Measurements from ENCODE around the gene KCNMA1. TPM values are rescaled to one million over a fixed set of nuclear protein-coding genes. Genes with fewer than 3 reads are reported as not detected.

The KCNMA1 gene
- total RNA-seq, 1 donor from 2014 or later, result 0.51 TPM

DNA sequence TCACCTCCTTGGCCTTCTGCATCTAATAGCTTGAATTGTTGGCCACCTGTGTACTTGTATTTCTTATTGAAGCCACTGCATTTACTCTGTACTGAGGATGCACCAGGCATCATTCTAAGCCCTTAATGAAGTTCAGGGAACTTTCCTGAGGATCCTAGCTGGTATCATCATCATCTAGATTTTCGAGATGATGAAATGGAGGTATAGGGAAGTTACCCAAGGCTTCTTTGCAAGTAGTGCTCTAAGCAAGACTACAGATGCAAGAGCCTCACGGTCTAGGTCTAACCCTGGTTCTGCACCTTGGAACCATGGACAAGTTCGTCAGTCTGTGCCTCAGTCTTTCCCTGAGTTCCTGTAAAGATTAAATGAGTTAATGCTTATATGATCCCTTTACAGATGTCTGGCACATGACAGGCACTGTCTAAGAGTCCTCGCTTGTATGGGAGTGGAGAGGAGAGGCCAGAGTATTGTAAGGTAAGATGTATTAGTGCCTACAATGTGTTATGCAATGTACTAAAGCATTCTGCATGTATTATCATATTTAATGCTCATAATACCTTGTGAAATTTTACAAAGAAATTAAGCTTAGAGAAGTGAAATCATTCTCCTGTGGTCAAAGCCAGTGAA, 145.1 kb downstream of the KCNMA1 start:
- DNase-seq (ENCODE audit: low read depth in 2 of 2), result no peak

GRCh38 chr10:77490534-77491314, 146.9 kb downstream of the KCNMA1 start:
- no peak for DNase-seq (ENCODE audit: low read depth in 2 of 2)

GRCh38 chr10:77486517-77486916, 151.1 kb downstream of the KCNMA1 start:
- DNase-seq (ENCODE audit: low read depth in 2 of 2), result no peak

- no peak for DNase-seq (ENCODE audit: low read depth in 2 of 2)
These were observed 151.8 kb downstream of the KCNMA1 start for GRCh38 chr10:77485847-77486246.

DNA sequence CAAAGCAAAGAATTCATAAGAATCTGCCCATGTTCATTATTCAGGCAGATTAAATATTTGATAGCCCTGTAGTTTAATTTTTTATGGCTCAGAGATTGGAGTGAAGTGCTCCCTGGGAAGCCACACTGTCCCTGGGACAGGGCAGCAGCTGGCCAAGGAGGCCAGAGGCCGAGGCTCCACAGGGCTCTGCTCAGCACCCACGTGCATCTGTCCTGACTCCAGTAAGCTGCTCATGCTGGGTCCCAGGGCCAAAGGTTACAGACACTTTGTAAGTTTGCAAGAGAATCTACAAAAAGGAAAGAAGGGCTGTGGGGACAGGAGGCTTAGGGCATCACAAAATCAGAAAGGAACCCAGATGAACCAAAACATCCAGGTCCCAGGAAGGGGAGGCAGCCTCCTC, 155.5 kb downstream of the KCNMA1 start:
- no peak for DNase-seq (ENCODE audit: low read depth in 2 of 2)

- no peak for DNase-seq (ENCODE audit: low read depth in 2 of 2)
These were observed 158.0 kb downstream of the KCNMA1 start for GRCh38 chr10:77479586-77479985.

GRCh38 chr10:77478962-77479359, 158.6 kb downstream of the KCNMA1 start:
- no peak for DNase-seq (ENCODE audit: low read depth in 2 of 2)

DNA sequence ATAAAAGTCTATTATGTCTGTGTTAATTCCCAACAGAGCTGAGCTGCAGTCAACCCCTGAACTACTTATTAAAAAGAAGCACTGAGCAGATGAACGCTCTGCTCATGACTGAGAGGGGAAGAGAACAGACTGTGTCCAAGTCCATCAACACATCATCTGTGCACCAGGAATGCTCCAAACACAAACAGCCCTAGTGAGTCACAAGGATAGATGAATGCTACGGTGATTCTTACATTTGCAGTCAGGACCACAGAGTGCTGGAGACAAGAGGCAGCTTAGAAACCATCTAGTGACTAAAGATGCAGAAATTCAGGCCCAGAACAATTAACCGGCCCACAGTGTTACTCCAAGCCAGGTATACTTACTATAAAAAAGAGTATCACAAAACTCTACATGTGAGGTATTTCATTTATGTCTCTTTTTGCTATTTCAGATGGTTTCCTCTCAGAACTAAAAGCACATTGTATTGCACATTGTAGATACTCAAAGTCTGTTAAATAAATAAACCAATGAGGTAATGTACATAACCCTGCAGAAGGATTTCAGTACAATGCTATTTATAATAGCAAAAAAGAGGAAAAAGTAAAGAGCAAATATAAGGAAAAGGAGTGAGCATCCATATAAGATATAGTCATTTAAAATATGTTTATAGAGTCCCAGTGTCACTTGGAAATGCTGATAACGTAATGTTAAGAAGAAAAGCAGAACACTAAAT, 159.2 kb downstream of the KCNMA1 start:
- no peak for DNase-seq (ENCODE audit: low read depth in 2 of 2)

- no peak for DNase-seq (ENCODE audit: low read depth in 2 of 2)
These were observed 162.1 kb downstream of the KCNMA1 start for GRCh38 chr10:77475522-77475921.

DNA sequence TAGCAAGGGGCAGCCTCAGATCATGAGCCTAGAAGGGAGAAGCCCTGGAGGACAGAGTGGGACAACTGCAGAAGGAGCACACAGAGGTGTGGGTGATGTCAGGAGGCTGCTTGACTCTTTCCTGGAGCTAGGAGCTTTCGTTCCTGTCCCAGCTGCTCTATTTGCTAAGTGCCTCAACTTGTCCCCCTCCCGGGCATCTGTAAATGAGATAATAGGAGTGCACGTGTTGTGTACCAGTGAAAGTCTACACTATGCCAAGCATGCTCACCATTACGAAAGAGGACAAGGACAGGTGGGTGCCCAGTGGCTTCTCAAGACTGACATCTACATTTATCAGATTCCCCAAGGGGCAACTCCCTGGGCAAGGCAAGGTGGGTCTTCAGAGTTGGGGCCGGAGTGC, 162.7 kb downstream of the KCNMA1 start:
- no peak for DNase-seq (ENCODE audit: low read depth in 2 of 2)

GRCh38 chr10:77474386-77474785, 163.2 kb downstream of the KCNMA1 start:
- no peak for DNase-seq (ENCODE audit: low read depth in 2 of 2)

DNA sequence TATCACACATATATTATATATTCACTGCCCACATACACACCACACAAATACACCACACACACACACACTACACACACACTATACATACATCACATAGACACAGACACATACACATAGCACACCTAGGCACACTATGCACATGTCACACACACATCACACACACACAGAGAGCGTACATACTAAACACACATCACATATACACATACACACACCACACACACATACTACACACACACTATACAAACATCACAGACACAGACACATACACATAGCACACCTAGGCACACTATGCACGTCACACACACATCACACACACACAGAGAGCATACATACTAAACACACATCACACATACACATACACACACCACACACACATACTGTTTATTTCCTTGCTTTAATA, 165.5 kb downstream of the KCNMA1 start:
- no peak for DNase-seq (ENCODE audit: low read depth in 2 of 2)

GRCh38 chr10:77471069-77471536, 166.5 kb downstream of the KCNMA1 start:
- no peak for DNase-seq (ENCODE audit: low read depth in 2 of 2)

- DNase-seq (ENCODE audit: low read depth in 2 of 2), result no peak
These were observed 170.1 kb downstream of the KCNMA1 start for GRCh38 chr10:77467422-77467963.

- DNase-seq (ENCODE audit: low read depth in 2 of 2), result no peak
These were observed 173.5 kb downstream of the KCNMA1 start for GRCh38 chr10:77463967-77464745.

DNA sequence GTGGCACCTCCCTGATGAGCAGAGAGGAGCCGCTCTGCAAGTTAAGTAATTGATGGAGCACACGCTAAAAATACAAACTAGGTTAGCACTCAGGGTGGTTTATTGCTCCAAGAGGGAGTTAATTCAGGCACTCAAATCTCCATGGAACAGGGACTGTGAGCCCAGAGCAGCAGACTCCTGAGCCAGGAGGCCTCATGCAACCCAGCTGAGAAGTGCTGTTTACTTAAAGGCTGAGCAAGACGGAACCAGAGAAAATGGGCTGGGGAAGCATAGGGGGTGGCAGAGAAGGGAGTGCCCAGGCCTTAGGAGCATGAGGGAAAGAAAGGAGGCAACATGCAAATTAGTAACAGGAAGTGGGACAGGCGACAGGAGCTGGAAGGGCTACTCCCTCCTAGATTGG, 174.1 kb downstream of the KCNMA1 start:
- DNase-seq (ENCODE audit: low read depth in 2 of 2), result no peak

DNA sequence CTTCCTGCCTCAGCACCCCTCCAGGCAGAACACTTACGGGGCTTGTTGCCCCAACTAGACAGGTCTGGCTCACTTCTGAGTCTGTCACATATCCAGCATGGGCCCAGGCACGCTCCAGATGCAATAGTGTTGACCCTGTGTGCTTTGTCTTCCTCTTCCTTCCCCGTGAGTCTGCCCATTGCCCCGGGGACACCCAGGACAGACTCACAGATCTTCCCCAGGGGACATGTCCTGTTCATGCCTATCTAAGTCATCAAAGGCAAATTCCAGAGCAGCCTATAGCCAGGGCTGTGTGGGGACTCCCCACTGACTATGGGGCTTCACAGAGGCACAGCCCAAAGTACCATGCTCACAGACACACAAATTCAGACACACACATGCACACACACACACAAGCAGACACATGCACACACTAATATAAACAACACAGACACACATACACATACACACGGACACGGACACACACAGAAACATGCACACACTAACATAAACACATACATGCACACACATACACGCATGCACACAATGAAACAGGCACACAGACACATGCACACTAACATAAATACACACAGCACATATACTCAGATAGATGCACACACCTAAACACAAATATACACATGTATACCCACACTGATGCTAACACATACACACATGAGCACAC, 175.8 kb downstream of the KCNMA1 start:
- DNase-seq (ENCODE audit: low read depth in 2 of 2), result no peak

DNA sequence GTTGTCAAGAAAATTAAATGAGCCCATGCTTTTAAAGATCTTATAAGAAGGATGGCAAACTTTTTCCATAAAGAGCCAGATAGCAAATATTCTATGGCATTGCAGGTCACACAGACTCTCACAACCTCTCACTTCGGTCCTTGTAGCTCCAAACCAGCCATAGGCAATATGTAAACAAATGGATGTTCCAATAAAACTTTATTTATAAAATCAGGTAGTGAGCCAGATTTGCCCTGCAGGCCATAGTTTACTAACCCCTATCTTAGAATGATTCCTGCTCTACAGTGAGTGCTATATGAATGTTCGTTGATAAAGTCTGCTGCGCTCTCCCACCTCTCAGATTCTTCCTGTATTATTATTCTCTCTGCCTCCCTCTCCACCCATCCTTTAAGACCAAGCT, 177.7 kb downstream of the KCNMA1 start:
- no peak for DNase-seq (ENCODE audit: low read depth in 2 of 2)

GRCh38 chr10:77458986-77459590, 178.5 kb downstream of the KCNMA1 start:
- no peak for DNase-seq (ENCODE audit: low read depth in 2 of 2)

DNA sequence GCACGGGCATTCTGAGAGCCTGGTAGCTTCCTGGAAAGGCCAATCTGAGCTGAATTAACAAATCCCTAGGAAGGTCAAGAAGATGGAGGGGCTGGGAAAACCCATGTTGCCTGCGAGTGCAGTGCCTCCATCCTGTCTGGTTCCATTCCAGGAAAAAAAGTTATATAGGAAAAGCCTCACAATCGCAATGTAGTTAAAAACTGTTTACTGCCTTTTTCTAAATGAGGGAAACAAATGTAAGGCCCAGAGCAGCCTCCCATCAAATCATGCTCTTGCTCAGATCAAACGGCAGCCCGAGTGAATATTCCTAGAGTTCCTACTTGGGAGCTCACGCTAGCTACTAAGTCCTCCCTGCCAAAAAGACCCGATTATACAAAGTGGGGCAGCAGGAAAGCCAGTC, 179.9 kb downstream of the KCNMA1 start:
- DNase-seq (ENCODE audit: low read depth in 2 of 2), result no peak

Data from dermis microvascular lymphatic vessel endothelial cell (primary cell).